OCI-LY1 (cell line): ENCODE measurements around the gene ABLIM2.

ENCODE experiments used
- CTCF ChIP-seq: fragments of 200-600 bp; sonication (generic), shearing (Covaris generic); IDR thresholded peaks from 2 replicates; pipeline ENCODE4 v1.5.1; 2017; ENCODE audit warnings: mild to moderate bottlenecking, antibody characterized with exemption, low read length, moderate library complexity, mixed read lengths
- EZH2 ChIP-seq: fragments of 200-600 bp; sonication (generic), shearing (Covaris generic); IDR thresholded peaks from 2 replicates; pipeline ENCODE4 v1.8.0; 2017; ENCODE audit warnings: borderline replicate concordance, mixed run types, mild to moderate bottlenecking, antibody characterized with exemption, low read length, moderate library complexity, mixed read lengths

GRCh38 chr4:8123389-8123788, 35.2 kb downstream of the ABLIM2 start:
- no peak for TF ChIP-seq CTCF
- TF ChIP-seq EZH2, result no peak
